ENCODE measurements around the gene ENAH. TPM values are rescaled to one million over a fixed set of nuclear protein-coding genes. Genes with fewer than 3 reads are reported as not detected.

Gene ENAH
- total and polyA plus RNA-seq, 2 experiments from 2014 or later: 109 to 184 TPM

- H3K9me2 ChIP-seq (ENCODE audit: insufficient read depth): no peaks in the 10 kb centered on the region
- no peak for TF ChIP-seq ETS1 (IDR thresholded peaks at IDR 0.05)
- TF ChIP-seq ZNF114 (CRISPR knock-in tag; IDR thresholded peaks at IDR 0.05): no peak
- TF ChIP-seq STAT1 (IDR thresholded peaks at IDR 0.05; ENCODE audit: unreplicated experiment): no peak
- TF ChIP-seq EZH2 (IDR thresholded peaks at IDR 0.05; ENCODE audit: low read depth, unreplicated experiment): no peak
- no peak for TF ChIP-seq ZNF331 (CRISPR knock-in tag; IDR thresholded peaks at IDR 0.05; ENCODE audit: low read depth)
- TF ChIP-seq, protein P1, sequence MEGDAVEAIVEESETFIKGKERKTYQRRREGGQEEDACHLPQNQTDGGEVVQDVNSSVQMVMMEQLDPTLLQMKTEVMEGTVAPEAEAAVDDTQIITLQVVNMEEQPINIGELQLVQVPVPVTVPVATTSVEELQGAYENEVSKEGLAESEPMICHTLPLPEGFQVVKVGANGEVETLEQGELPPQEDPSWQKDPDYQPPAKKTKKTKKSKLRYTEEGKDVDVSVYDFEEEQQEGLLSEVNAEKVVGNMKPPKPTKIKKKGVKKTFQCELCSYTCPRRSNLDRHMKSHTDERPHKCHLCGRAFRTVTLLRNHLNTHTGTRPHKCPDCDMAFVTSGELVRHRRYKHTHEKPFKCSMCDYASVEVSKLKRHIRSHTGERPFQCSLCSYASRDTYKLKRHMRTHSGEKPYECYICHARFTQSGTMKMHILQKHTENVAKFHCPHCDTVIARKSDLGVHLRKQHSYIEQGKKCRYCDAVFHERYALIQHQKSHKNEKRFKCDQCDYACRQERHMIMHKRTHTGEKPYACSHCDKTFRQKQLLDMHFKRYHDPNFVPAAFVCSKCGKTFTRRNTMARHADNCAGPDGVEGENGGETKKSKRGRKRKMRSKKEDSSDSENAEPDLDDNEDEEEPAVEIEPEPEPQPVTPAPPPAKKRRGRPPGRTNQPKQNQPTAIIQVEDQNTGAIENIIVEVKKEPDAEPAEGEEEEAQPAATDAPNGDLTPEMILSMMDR (conservative IDR thresholded peaks at IDR 0.05; ENCODE audit: low read depth in 2 of 2): no peak
- no peak for TF ChIP-seq JUNB (IDR thresholded peaks at IDR 0.05; ENCODE audit: unreplicated experiment)
- no peak for TF ChIP-seq POLR2AphosphoS5 (IDR thresholded peaks at IDR 0.05; ENCODE audit: low read depth)
- TF ChIP-seq CREB1 (CRISPR knock-in tag; IDR thresholded peaks at IDR 0.05; ENCODE audit: low read depth): no peak
- TF ChIP-seq NANOG (IDR thresholded peaks at IDR 0.05; ENCODE audit: borderline replicate concordance): no peak
- no peak for TF ChIP-seq EZH2phosphoT487 (IDR thresholded peaks at IDR 0.05; ENCODE audit: unreplicated experiment)
- no peak for TF ChIP-seq ZNF462 (CRISPR knock-in tag; IDR thresholded peaks at IDR 0.05)
- no peak for TF ChIP-seq REST (IDR thresholded peaks at IDR 0.05; ENCODE audit: unreplicated experiment)
- H3K4me2 ChIP-seq: no peak overlapping the region
- no peaks in the 10 kb centered on the region for H3K9me3 Mint-ChIP-seq
- no peak overlapping the region for H3K27ac Mint-ChIP-seq
- H3K36me3 Mint-ChIP-seq (ENCODE audit: low read depth): no peaks in the 10 kb centered on the region; the same call in 2 of the 3 replicates
- H3F3A ChIP-seq (replicated peaks; ENCODE audit: low read depth): peaks cover 8% of the 10 kb centered on the region; the same call in 1 of the 2 replicates
- no peak overlapping the region; the same call in 2 of the 3 replicates for H3K4me3 Mint-ChIP-seq
- H3K27ac ChIP-seq (ENCODE audit: low read depth): no peak overlapping the region
- H3K27me3 ChIP-seq (ENCODE audit: insufficient read depth): no peaks in the 10 kb centered on the region
- H3K4me1 Mint-ChIP-seq: peaks cover 25% of the 10 kb centered on the region
- peaks cover 16% of the 10 kb centered on the region for H3K27me3 Mint-ChIP-seq (ENCODE audit: insufficient read depth, low read depth, poor library complexity)
- DNase-seq (ENCODE audit: low spot score): no peak
- no peak for ATAC-seq
- H4K20me1 ChIP-seq (replicated peaks; ENCODE audit: insufficient read depth): no peaks in the 10 kb centered on the region
- H2AFZ ChIP-seq: no peak overlapping the region
- no peak overlapping the region for H3K4me3 ChIP-seq
- no peaks in the 10 kb centered on the region for H3K79me2 ChIP-seq (replicated peaks; ENCODE audit: insufficient read depth)
- H3K36me3 ChIP-seq (ENCODE audit: insufficient read depth): no peaks in the 10 kb centered on the region
- peaks cover 15% of the 10 kb centered on the region for H3K4me1 ChIP-seq (ENCODE audit: insufficient read depth)
Measured at GRCh38 chr1:225468270-225469020, 184.5 kb downstream of the ENAH start.
